K562 (cell line): Measurements from ENCODE around the gene NFATC2. TPM values are rescaled to one million over a fixed set of nuclear protein-coding genes. Genes with fewer than 3 reads are reported as not detected.

Source experiments
- ATAC-seq: fragments of 200-7000 bp; cut with Tn5 transposase; 3 replicates; pipeline ENCODE4 v1.9.1; 2020; ENCODE audit warnings: moderate library complexity
- BruUV-seq: library from RNA; stranded (reverse); fragments of 400-500 nt; replicated peaks from 2 replicates; lab custom pipeline; 2021; lab: Mats Ljungman, UMichigan
- CTCF ChIA-PET: fragments of 300-600 bp; formaldehyde crosslinking; extraction: SDS; loops from one replicate; lab custom pipeline; 2021; ENCODE audit warnings: low intra/inter-chr PET ratio; lab: Yijun Ruan, JAX
- POLR2A ChIA-PET: fragments of 300-600, 350-650 bp; sonication (Branson Sonifier 250); formaldehyde crosslinking; extraction: SDS; loops from one replicate; lab custom pipeline; 2021; ENCODE audit warnings: antibody characterized with exemption, inconsistent platforms; lab: Yijun Ruan, JAX
- DNase-seq, 4 experiments: peaks; one replicate each; pipeline versions ENCODE4 v3.0.0 to v3.0.0-alpha.2; 2011 to 2018; ENCODE audit warnings: low spot score in 3 of 4, mixed read lengths in 3 of 4; ENCODE audit errors: extremely low read depth in 1 of 4
- FAIRE-seq: peaks from 2 replicates; lab custom pipeline; 2011; peaks lifted over from hg19 to GRCh38; lab: Jason Lieb, UNC
- H2AFZ ChIP-seq: 2 replicates; pipeline ENCODE4 v1.6.0; 2011; ENCODE audit warnings: low read depth, low read length, control low read depth, inconsistent platforms
- H3K27ac ChIP-seq: fragments of 200-600 bp; 3 replicates; pipeline ENCODE4 v1.8.0; 2011; ENCODE audit warnings: low read depth, mild to moderate bottlenecking, control low read depth, inconsistent platforms, low read length, moderate library complexity, mixed read lengths; ENCODE audit errors: extremely low read depth
- H3K27me3 ChIP-seq, 2 experiments: fragments of 300-600 bp in 1 of 2; 2 replicates in 1 of 2; 3 replicates in 1 of 2; pipeline versions ENCODE4 v1.6.0 to v1.8.0; 2011; ENCODE audit warnings: inconsistent platforms in 2 of 2, low read length in 2 of 2, mild to moderate bottlenecking in 1 of 2, mixed read lengths in 1 of 2, moderate library complexity in 1 of 2; ENCODE audit not compliant: control insufficient read depth in 2 of 2, insufficient read depth in 2 of 2
- H3K36me3 ChIP-seq: fragments of 300-600 bp; 3 replicates; pipeline ENCODE4 v1.8.0; 2011; ENCODE audit warnings: mild to moderate bottlenecking, low read length, inconsistent platforms; ENCODE audit not compliant: control insufficient read depth, insufficient read depth
- H3K4me1 ChIP-seq, 2 experiments: fragments of 200-600 bp in 1 of 2; replicated peaks in 1 of 2; 2 replicates in 1 of 2; 3 replicates in 1 of 2; pipeline versions ENCODE4 v1.5.1 to v1.8.0; 2011; ENCODE audit warnings: inconsistent platforms in 2 of 2, low read length in 2 of 2, mild to moderate bottlenecking in 1 of 2, mixed read lengths in 1 of 2, moderate library complexity in 1 of 2; ENCODE audit not compliant: control insufficient read depth in 2 of 2, insufficient read depth in 2 of 2
- H3K4me2 ChIP-seq: 2 replicates; pipeline ENCODE4 v1.6.1; 2011; ENCODE audit warnings: low read length, control low read depth, inconsistent platforms, mixed read lengths; ENCODE audit not compliant: insufficient read depth
- H3K4me3 ChIP-seq: fragments of 200-600 bp; sonication (generic), shearing (Covaris generic); 2 replicates; pipeline ENCODE4 v1.5.1; 2016; ENCODE audit warnings: control low read depth, inconsistent platforms
- H3K79me2 ChIP-seq: fragments of 200-600 bp; 3 replicates; pipeline ENCODE4 v1.8.0; 2011; ENCODE audit warnings: low read length, inconsistent platforms; ENCODE audit not compliant: control insufficient read depth, insufficient read depth
- H3K9ac ChIP-seq, 2 experiments: 2 replicates each; pipeline versions ENCODE4 v1.6.0 to v1.6.1; 2011; ENCODE audit warnings: low read depth in 2 of 2, low read length in 2 of 2, control low read depth in 1 of 2, inconsistent platforms in 1 of 2, mild to moderate bottlenecking in 1 of 2, mixed read lengths in 1 of 2; ENCODE audit not compliant: insufficient read depth in 1 of 2
- H3K9me1 ChIP-seq: one replicate; pipeline ENCODE4 v1.6.0; 2011; ENCODE audit warnings: inconsistent platforms, mild to moderate bottlenecking, low read length, moderate library complexity; ENCODE audit not compliant: control insufficient read depth, insufficient read depth
- H3K9me3 ChIP-seq: replicated peaks from 2 replicates; pipeline ENCODE4 v1.5.1; 2011; ENCODE audit warnings: low read depth, low read length, inconsistent platforms; ENCODE audit not compliant: control insufficient read depth, insufficient read depth
- H4K20me1 ChIP-seq: replicated peaks from 2 replicates; pipeline ENCODE4 v1.6.1; 2011; ENCODE audit warnings: low read length, inconsistent platforms, mixed read lengths; ENCODE audit not compliant: control insufficient read depth, insufficient read depth
- BCOR ChIP-seq: fragments of 450-650 bp; IDR thresholded peaks from 2 replicates; pipeline ENCODE4 v1.6.1; 2016
- ETV1 ChIP-seq: fragments of 450-650 bp; conservative IDR thresholded peaks from 2 replicates; pipeline ENCODE4 v1.6.1; 2016; ENCODE audit warnings: missing genetic modification characterization, control low read depth, low read depth, missing compliant biosample characterization
- GTF3C2 ChIP-seq: IDR thresholded peaks from 3 replicates; pipeline ENCODE4 v1.6.1; 2011; ENCODE audit warnings: borderline replicate concordance, mild to moderate bottlenecking, moderate library complexity; ENCODE audit not compliant: insufficient read length; ENCODE audit errors: extremely low read depth
- KDM2B ChIP-seq: fragments of 250-450 bp; sonication (Bioruptor Pico); IDR thresholded peaks from 2 replicates; pipeline ENCODE4 v1.8.0; 2021; ENCODE audit warnings: mild to moderate bottlenecking, moderate library complexity
- KLF16 ChIP-seq: IDR thresholded peaks from 2 replicates; pipeline ENCODE4 v1.6.1; 2016; ENCODE audit warnings: antibody characterized with exemption
- MAX ChIP-seq: sonication (generic); formaldehyde crosslinking; IDR thresholded peaks from 2 replicates; pipeline ENCODE4 v1.9.0; 2022; ENCODE audit warnings: mild to moderate bottlenecking, missing genetic modification reagents
- NRF1 ChIP-seq, 2 experiments: fragments of 450-650 bp; IDR thresholded peaks in 1 of 2; conservative IDR thresholded peaks in 1 of 2; 2 replicates each; pipeline ENCODE4 v1.6.1; 2014; ENCODE audit warnings: mild to moderate bottlenecking in 2 of 2
- RHOXF2B ChIP-seq: fragments of 250-450 bp; sonication (Bioruptor Pico); conservative IDR thresholded peaks from 2 replicates; pipeline ENCODE4 v1.5.1; 2021
- TAL1 ChIP-seq: fragments of 450-650 bp; IDR thresholded peaks from 2 replicates; pipeline ENCODE4 v1.6.1; 2016; ENCODE audit warnings: mild to moderate bottlenecking
- TEAD1 ChIP-seq, 2 experiments: fragments of 450-650 bp in 1 of 2; sonication (generic) in 1 of 2; formaldehyde crosslinking; IDR thresholded peaks; 2 replicates each; pipeline versions ENCODE4 v1.4.0 to v1.8.0; 2020 to 2022; ENCODE audit warnings: mild to moderate bottlenecking in 2 of 2, missing genetic modification reagents in 1 of 2
- ZBTB2 ChIP-seq: fragments of 450-650 bp; IDR thresholded peaks from 2 replicates; pipeline ENCODE4 v1.6.1; 2016; ENCODE audit warnings: antibody characterized with exemption
- ZBTB34 ChIP-seq: fragments of 250-450 bp; sonication (Bioruptor Pico); IDR thresholded peaks from 2 replicates; pipeline ENCODE4 v1.8.0; 2021; ENCODE audit warnings: mild to moderate bottlenecking, moderate library complexity
- ZBTB49 ChIP-seq: sonication (generic); formaldehyde crosslinking; IDR thresholded peaks from 2 replicates; pipeline ENCODE4 v1.8.0; 2022; ENCODE audit warnings: missing genetic modification reagents, mild to moderate bottlenecking, borderline replicate concordance
- ZNF584 ChIP-seq: fragments of 200-800 bp; sonication (Bioruptor generic); IDR thresholded peaks from 2 replicates; pipeline ENCODE4 v1.6.1; 2016; ENCODE audit warnings: low read depth, mild to moderate bottlenecking, missing genetic modification characterization, missing compliant biosample characterization
- WGBS: fragments of 100-300 bp; shearing (Covaris generic); methylation state at CpG from one replicate; pipeline ENCODE4 v1.1.6; 2016; ENCODE audit warnings: low coverage, mixed read lengths; ENCODE audit not compliant: insufficient coverage; ENCODE audit errors: missing lambda C conversion rate; 5-methylcytosine and 5-hydroxymethylcytosine counted together
- in situ Hi-C: fragments of 300-500 bp; cut with MboI; formaldehyde crosslinking; loops from 4 replicates; pipeline ENCODE4 v1.15.0; 2018; ENCODE audit warnings: inconsistent platforms, mixed read lengths
- intact Hi-C: fragments of 100-400 bp; cut with micrococcal nuclease; formaldehyde crosslinking; loops from 2 replicates; pipeline ENCODE4 v1.14.2; 2022
- polyA plus RNA-seq, 8 experiments: library from polyadenylated mRNA; depleted of rRNA in 4 of 8; stranded (reverse) in 5 of 8; unstranded in 3 of 8; fragments of >200 nt; fragmentation: Nextera tagmentation in 2 of 8; fragmentation: Illumina TruSeq in 1 of 8; extraction: Ambion mirVana in 2 of 8; extraction: Trizol in 1 of 8; gene quantifications; 2 replicates each; pipeline versions ENCODE4 v1.2.1 to v1.2.3, GENCODE V29; 2011 to 2014; ENCODE audit warnings: inconsistent platforms in 1 of 8, missing spikeins in 1 of 8
- total RNA-seq, 7 experiments: library from RNA; depleted of rRNA in 6 of 7; stranded (reverse); fragments of >200 nt in 6 of 7; fragmentation: Illumina TruSeq in 2 of 7; extraction: Trizol in 2 of 7; gene quantifications; 2 replicates each; pipeline versions ENCODE4 v1.2.1 to v1.2.3, GENCODE V29; 2011 to 2021; ENCODE audit warnings: low replicate concordance in 1 of 7

NFATC2 gene
- total and polyA plus RNA-seq, 9 of the 15 experiments (the other 6 are each of a cell fraction or from before 2014, with no cell fraction given), result 1.9 to 11.2 (median 3.0) TPM

GRCh38 chr20:51444922-51445438 lies 97.5 kb downstream of the NFATC2 start:
- intact Hi-C loops, result no loop called here
- Histone ChIP-seq H3K27me3 (no peaks in the 10 kb centered on the region), H3K9ac (no peak overlapping the region), H3K9me1 (no peaks in the 10 kb centered on the region), H3K4me1 (peaks cover 0 to 7% of the 10 kb centered on the region in 2 experiments; a peak in 2 of 5 replicates), H2AFZ (no peak overlapping the region), H3K4me3 (no peak overlapping the region), H3K27ac (no peak overlapping the region), H3K79me2 (no peaks in the 10 kb centered on the region), H3K4me2 (no peak overlapping the region), H3K9me3 (no peaks in the 10 kb centered on the region), H4K20me1 (no peaks in the 10 kb centered on the region), H3K36me3 (peaks cover 29% of the 10 kb centered on the region)
- ChIA-PET POLR2A (interaction anchor here (0.5 to 0.9 kb wide), 4 partner anchors 15 to 298 kb away, joined by 3 read pairs; no protein-coding TSS in a partner anchor), CTCF (no interaction called here)
- in situ Hi-C loops, result no loop called here
- BruUV-seq, result no TSS peak
- no peak for FAIRE-seq
- 87% methylated on average over 8 of the region's 9 CpGs for WGBS
- DNase-seq, result no peak
- no peak for ATAC-seq
- TF ChIP-seq GTF3C2, result no peak
- no peak for TF ChIP-seq KDM2B (CRISPR knock-in tag)
- TF ChIP-seq MAX (CRISPR knock-in tag), result no peak
- no peak for TF ChIP-seq ZBTB2
- no peak for TF ChIP-seq TAL1
- TF ChIP-seq RHOXF2B, result no peak
- TF ChIP-seq KLF16, result no peak
- TF ChIP-seq NRF1 (conservative IDR thresholded peaks at IDR 0.05 in 1 of 2, IDR thresholded peaks at IDR 0.05 in 1 of 2), result no peak
- no peak for TF ChIP-seq ZBTB49 (CRISPR knock-in tag)
- TF ChIP-seq BCOR, result no peak
- TF ChIP-seq TEAD1 (CRISPR knock-in tag; IDR thresholded peaks at IDR 0.05), result no peak
- TF ChIP-seq ZNF584, result no peak
- no peak for TF ChIP-seq ETV1
- TF ChIP-seq ZBTB34 (CRISPR knock-in tag), result no peak
